Endothelial cell of umbilical vein (primary cell): Measurements from ENCODE around the gene LMF2. TPM values are rescaled to one million over a fixed set of nuclear protein-coding genes. Genes with fewer than 3 reads are reported as not detected.

Experiments used
- BruUV-seq: library from RNA; stranded (reverse); fragments of 400-500 nt; replicated peaks from 2 replicates; lab custom pipeline; 2021; lab: Mats Ljungman, UMichigan
- CTCF ChIA-PET: fragments of 300-600, 350-600 bp; sonication (Branson Sonifier 250); formaldehyde crosslinking; loops from one replicate; lab custom pipeline; 2021; ENCODE audit warnings: antibody characterized with exemption, inconsistent platforms; lab: Charles Lee
- POLR2A ChIA-PET: fragments of 300-600, 350-600 bp; sonication (Branson Sonifier 250); formaldehyde crosslinking; loops from one replicate; lab custom pipeline; 2021; ENCODE audit warnings: antibody characterized with exemption, inconsistent platforms; lab: Charles Lee
- DNase-seq: peaks from one replicate; pipeline ENCODE4 v3.0.0-alpha.2; 2011; ENCODE audit warnings: low read depth, low spot score
- FAIRE-seq: peaks from 2 replicates; lab custom pipeline; 2011; peaks lifted over from hg19 to GRCh38; lab: Jason Lieb, UNC
- H2AFZ ChIP-seq: 2 replicates; pipeline ENCODE4 v1.6.0; 2012; ENCODE audit warnings: low read depth, low read length, control low read depth, inconsistent platforms
- H3K27ac ChIP-seq: 2 replicates; pipeline ENCODE4 v1.5.1; 2011; ENCODE audit warnings: low read depth, mild to moderate bottlenecking, control low read depth, low read length, moderate library complexity; ENCODE audit not compliant: insufficient read depth
- H3K27me3 ChIP-seq, 2 experiments: 2 replicates each; pipeline versions ENCODE4 v1.6.0 to v1.6.1; 2011; ENCODE audit warnings: low read length in 2 of 2, mixed read lengths in 1 of 2; ENCODE audit not compliant: control insufficient read depth in 2 of 2, insufficient read depth in 2 of 2
- H3K36me3 ChIP-seq, 2 experiments: 2 replicates in 1 of 2; 3 replicates in 1 of 2; pipeline ENCODE4 v1.5.1; 2011; ENCODE audit warnings: low read length in 2 of 2, mild to moderate bottlenecking in 1 of 2, moderate library complexity in 1 of 2; ENCODE audit not compliant: control insufficient read depth in 2 of 2, insufficient read depth in 2 of 2; ENCODE audit errors: extremely low read depth in 1 of 2
- H3K4me1 ChIP-seq: 3 replicates; pipeline ENCODE4 v1.5.1; 2011; ENCODE audit warnings: mild to moderate bottlenecking, low read length; ENCODE audit not compliant: control insufficient read depth, insufficient read depth; ENCODE audit errors: extremely low read depth
- H3K4me2 ChIP-seq: 2 replicates; pipeline ENCODE4 v1.6.1; 2011; ENCODE audit warnings: low read length, control low read depth, mixed read lengths; ENCODE audit not compliant: insufficient read depth
- H3K4me3 ChIP-seq, 3 experiments: fragments of 200-600 bp in 1 of 3; sonication (generic), shearing (Covaris generic) in 1 of 3; replicated peaks in 1 of 3; 2 replicates each; pipeline ENCODE4 v1.5.1; 2011 to 2016; ENCODE audit warnings: control low read depth in 3 of 3, low read length in 3 of 3, mild to moderate bottlenecking in 2 of 3, inconsistent platforms in 1 of 3, low read depth in 1 of 3, moderate library complexity in 1 of 3; ENCODE audit not compliant: insufficient read depth in 1 of 3
- H3K79me2 ChIP-seq: 2 replicates; pipeline ENCODE4 v1.6.0; 2012; ENCODE audit warnings: low read length, inconsistent platforms; ENCODE audit not compliant: control insufficient read depth, insufficient read depth
- H3K9ac ChIP-seq: replicated peaks from 2 replicates; pipeline ENCODE3; 2011; ENCODE audit warnings: low read length, control low read depth; ENCODE audit not compliant: insufficient read depth; ENCODE audit errors: extremely low read depth
- H3K9me1 ChIP-seq: replicated peaks from 3 replicates; pipeline ENCODE4 v1.6.0; 2011; ENCODE audit warnings: mild to moderate bottlenecking, low read length; ENCODE audit not compliant: control insufficient read depth, insufficient read depth; ENCODE audit errors: extremely low read depth
- H3K9me3 ChIP-seq: replicated peaks from 2 replicates; pipeline ENCODE4 v1.5.1; 2012; ENCODE audit warnings: low read length, inconsistent platforms; ENCODE audit not compliant: control insufficient read depth, insufficient read depth
- H4K20me1 ChIP-seq: replicated peaks from 2 replicates; pipeline ENCODE3; 2011; ENCODE audit warnings: mild to moderate bottlenecking, low read length; ENCODE audit not compliant: control insufficient read depth, insufficient read depth; ENCODE audit errors: extremely low read depth
- EZH2 ChIP-seq: IDR thresholded peaks from 2 replicates; pipeline ENCODE4 v1.6.1; 2012; ENCODE audit warnings: borderline replicate concordance, low read depth, mild to moderate bottlenecking, moderate library complexity, low read length, inconsistent platforms; ENCODE audit not compliant: severe bottlenecking
- FOS ChIP-seq: IDR thresholded peaks from 2 replicates; pipeline ENCODE4 v1.6.1; 2011; ENCODE audit warnings: mild to moderate bottlenecking, low read length, moderate library complexity, borderline replicate concordance; ENCODE audit not compliant: insufficient read depth
- GATA2 ChIP-seq: IDR thresholded peaks from 2 replicates; pipeline ENCODE4 v1.7.0; 2011; ENCODE audit warnings: low read depth, mild to moderate bottlenecking, moderate library complexity, mixed read lengths, low read length; ENCODE audit not compliant: insufficient read length, insufficient read depth
- JUN ChIP-seq: IDR thresholded peaks from 2 replicates; pipeline ENCODE4 v1.6.1; 2011; ENCODE audit warnings: borderline replicate concordance, low read depth; ENCODE audit not compliant: insufficient read length, insufficient read depth
- MYC ChIP-seq: IDR thresholded peaks from one replicate; pipeline ENCODE4 v1.6.1; 2011; ENCODE audit warnings: mild to moderate bottlenecking, low read depth, low read length
- POLR2A ChIP-seq: IDR thresholded peaks from 2 replicates; pipeline ENCODE4 v1.6.1; 2012; ENCODE audit warnings: low read depth, mild to moderate bottlenecking, control low read depth, low read length
- POLR2AphosphoS5 ChIP-seq: IDR thresholded peaks from 2 replicates; pipeline ENCODE4 v1.6.1; 2012; ENCODE audit warnings: low read depth, mild to moderate bottlenecking, control low read depth, low read length, moderate library complexity; ENCODE audit not compliant: insufficient read depth
- dilution Hi-C: fragments of 300-500 bp; cut with MboI; formaldehyde crosslinking; loops from one replicate; pipeline ENCODE4 v1.15.0; 2019; ENCODE audit warnings: low sequenced_read_pairs; ENCODE audit not compliant: extremely low pct_ligation_motif_present
- intact Hi-C: fragments of 100-400 bp; cut with micrococcal nuclease; formaldehyde crosslinking; loops from one replicate; pipeline ENCODE4 v1.10.0; 2022
- polyA plus RNA-seq, 4 experiments: library from polyadenylated mRNA; depleted of rRNA in 3 of 4; stranded (reverse) in 3 of 4; unstranded in 1 of 4; fragments of >200 nt; gene quantifications; 2 replicates each; pipeline versions ENCODE4 v1.2.1 to v1.2.3, GENCODE V29; 2011 to 2012; ENCODE audit warnings: missing spikeins in 1 of 4
- total RNA-seq: library from RNA; stranded (reverse); gene quantifications from 2 replicates; pipeline ENCODE4 v1.2.3, GENCODE V29; 2021
- TF ChIP-seq, protein P1 (sequence below): IDR thresholded peaks from 2 replicates; pipeline ENCODE4 v1.6.1; 2011; ENCODE audit not compliant: insufficient read depth, insufficient read length
- TF ChIP-seq, protein P2 (sequence below), 2 donors: IDR thresholded peaks; 1 replicate in 1 of 2; 2 replicates in 1 of 2; pipeline ENCODE4 v1.5.1; 2011; ENCODE audit warnings: low read length in 2 of 2, mild to moderate bottlenecking in 2 of 2, moderate library complexity in 2 of 2, control low read depth in 1 of 2, inconsistent platforms in 1 of 2, low read depth in 1 of 2; ENCODE audit not compliant: insufficient read depth in 1 of 2; ENCODE audit errors: extremely low read depth in 1 of 2

LMF2 gene
- total and polyA plus RNA-seq, 2 donors (not counting 3 experiments of a cell fraction or from before 2014, with no cell fraction given), result 89.7 to 112 TPM

DNA sequence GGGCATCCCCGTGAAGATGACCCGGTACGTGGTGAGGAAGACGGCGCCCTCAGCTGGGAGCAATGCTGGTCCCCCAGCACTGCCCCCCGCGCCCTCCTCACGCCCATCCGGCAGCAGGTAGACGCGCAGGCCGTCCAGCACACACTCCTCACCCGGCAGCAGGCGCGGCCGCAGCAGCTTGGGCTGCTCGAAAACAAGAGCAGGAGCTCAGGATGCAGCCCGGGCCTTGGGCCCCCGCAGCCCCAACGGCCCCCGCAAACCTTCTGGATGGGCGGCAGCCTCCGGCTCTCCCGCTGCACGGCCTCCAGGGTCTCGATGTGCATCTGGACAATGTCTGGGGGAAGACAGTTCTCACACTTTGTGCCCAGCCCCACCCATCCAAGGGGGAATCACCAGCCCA is 46.0 kb downstream of the LMF2 start:
- no TSS peak for BruUV-seq

More for the DNA sequence above, 46.0 kb downstream of the LMF2 start:
- ChIA-PET CTCF (interaction anchor here (1.1 to 1.3 kb wide), 2 partner anchors 9 to 36 kb away, joined by 3 to 5 read pairs; no protein-coding TSS in a partner anchor), POLR2A (no interaction called here)
- Histone ChIP-seq H3K79me2 (no peaks in the 10 kb centered on the region), H3K9me3 (no peaks in the 10 kb centered on the region), H3K36me3 (peaks cover 0 to 82% of the 10 kb centered on the region in 2 experiments), H3K4me3 (no peak overlapping the region), H3K9me1 (no peaks in the 10 kb centered on the region), H3K4me2 (no peak overlapping the region), H3K27ac (no peak overlapping the region), H3K4me1 (no peaks in the 10 kb centered on the region), H3K27me3 (no peaks in the 10 kb centered on the region), H2AFZ (no peak overlapping the region), H4K20me1 (no peaks in the 10 kb centered on the region), H3K9ac (no peak overlapping the region)
- DNase-seq (no peak), FAIRE-seq (no peak)
- no peak for TF ChIP-seq MYC
- no peak for TF ChIP-seq GATA2
- TF ChIP-seq POLR2AphosphoS5, result no peak
- no peak for TF ChIP-seq FOS
- TF ChIP-seq, protein P1, sequence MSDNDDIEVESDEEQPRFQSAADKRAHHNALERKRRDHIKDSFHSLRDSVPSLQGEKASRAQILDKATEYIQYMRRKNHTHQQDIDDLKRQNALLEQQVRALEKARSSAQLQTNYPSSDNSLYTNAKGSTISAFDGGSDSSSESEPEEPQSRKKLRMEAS, result no peak
- TF ChIP-seq POLR2A, result no peak
- TF ChIP-seq, protein P2, sequence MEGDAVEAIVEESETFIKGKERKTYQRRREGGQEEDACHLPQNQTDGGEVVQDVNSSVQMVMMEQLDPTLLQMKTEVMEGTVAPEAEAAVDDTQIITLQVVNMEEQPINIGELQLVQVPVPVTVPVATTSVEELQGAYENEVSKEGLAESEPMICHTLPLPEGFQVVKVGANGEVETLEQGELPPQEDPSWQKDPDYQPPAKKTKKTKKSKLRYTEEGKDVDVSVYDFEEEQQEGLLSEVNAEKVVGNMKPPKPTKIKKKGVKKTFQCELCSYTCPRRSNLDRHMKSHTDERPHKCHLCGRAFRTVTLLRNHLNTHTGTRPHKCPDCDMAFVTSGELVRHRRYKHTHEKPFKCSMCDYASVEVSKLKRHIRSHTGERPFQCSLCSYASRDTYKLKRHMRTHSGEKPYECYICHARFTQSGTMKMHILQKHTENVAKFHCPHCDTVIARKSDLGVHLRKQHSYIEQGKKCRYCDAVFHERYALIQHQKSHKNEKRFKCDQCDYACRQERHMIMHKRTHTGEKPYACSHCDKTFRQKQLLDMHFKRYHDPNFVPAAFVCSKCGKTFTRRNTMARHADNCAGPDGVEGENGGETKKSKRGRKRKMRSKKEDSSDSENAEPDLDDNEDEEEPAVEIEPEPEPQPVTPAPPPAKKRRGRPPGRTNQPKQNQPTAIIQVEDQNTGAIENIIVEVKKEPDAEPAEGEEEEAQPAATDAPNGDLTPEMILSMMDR (IDR thresholded peaks at IDR 0.05; ENCODE audit: extremely low read depth in 1 of 2, insufficient read depth in 1 of 2, low read depth in 1 of 2, low read length in 2 of 2), result no peak
- TF ChIP-seq EZH2, result no peak
- no peak for TF ChIP-seq JUN
- intact Hi-C loops, result no loop called here
- dilution Hi-C loops, result no loop called here
